Measurements from ENCODE around the gene GPR17.

GPR17 gene

DNA sequence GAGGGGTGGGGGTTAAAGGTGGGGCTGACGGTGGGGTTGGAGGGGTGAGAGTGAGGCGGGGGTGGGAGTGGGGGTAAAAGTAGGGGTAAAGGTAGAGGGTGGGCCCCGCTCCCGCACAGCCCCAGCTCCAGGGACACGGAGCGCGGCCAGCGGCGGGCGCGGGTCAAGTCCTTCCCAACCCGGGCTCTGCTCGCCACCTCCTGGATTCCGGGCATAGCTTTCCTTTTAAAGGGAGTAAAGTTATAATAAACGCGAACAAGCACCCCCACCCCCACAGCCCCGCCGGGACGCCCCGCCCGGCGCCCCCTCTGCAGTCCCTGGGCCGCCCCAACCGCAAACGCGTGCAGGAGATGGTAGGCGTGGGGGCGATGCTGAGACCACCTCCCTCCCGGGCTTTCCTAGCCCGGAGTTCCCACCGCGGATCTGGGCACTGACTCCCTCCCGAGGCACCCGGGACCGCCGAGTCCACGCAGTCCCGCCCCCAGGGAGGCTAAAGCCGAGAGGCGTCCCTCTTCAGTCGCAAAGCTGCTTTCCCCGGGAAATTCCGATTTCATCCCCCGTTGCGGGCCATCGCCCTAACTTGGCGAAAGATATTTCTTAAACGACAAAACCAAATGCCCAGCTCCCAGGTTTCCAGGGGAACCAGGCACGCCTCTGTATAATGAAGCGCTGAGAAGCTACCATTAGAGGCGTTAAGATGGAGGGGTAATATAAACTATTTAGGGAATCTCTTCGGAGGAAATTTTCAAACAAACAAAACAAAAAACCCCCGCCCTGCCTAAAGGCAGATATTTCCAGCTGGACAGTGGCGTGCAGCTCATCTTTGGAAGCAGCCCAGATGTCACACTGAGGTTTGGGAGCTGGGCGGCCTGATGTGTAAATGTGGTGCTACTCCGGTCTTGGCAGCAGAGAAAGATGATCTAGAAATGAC, 29.6 kb downstream of the GPR17 start, which contains the start of gene LIMS2:
LIMS2 (minus strand) TSS at position 200 of the 931 bp plus-strand sequence. CDS start 506 bp downstream, outside the sequence.
- H2BK12ac ChIP-seq (ENCODE audit: low read length in 2 of 2), result peak within 1 kb of the TSS in 1 of 2 experiments; percentile 56
- H3K23ac ChIP-seq (ENCODE audit: low read length in 2 of 2), result peak within 1 kb of the TSS in 1 of 2 experiments; percentile 64
- H3K36me3 ChIP-seq (ENCODE audit: control insufficient read depth in 1 of 2, insufficient read depth in 2 of 2, low read depth in 1 of 2, low read length in 2 of 2), result peaks cover 0 to 17% of the 10 kb centered on the region in 2 experiments
- peak within 1 kb of the TSS; percentile 52 to 85 for H3K18ac ChIP-seq (ENCODE audit: low read depth in 1 of 2, low read length in 2 of 2)
- peak within 1 kb of the TSS in 1 of 2 experiments; percentile 32 for H3K4ac ChIP-seq (ENCODE audit: low read depth in 1 of 2, low read length in 2 of 2)
- peaks cover 23 to 52% of the 10 kb centered on the region in 2 experiments for H3K27me3 ChIP-seq (ENCODE audit: control insufficient read depth in 1 of 2, insufficient read depth in 1 of 2, low read length in 2 of 2)
- peak within 1 kb of the TSS; percentile 98 for H3K4me2 ChIP-seq (ENCODE audit: low read length, poor library complexity, severe bottlenecking)
- peak; percentile 71 for DNase-seq
- peak within 1 kb of the TSS; percentile 24 for H2BK5ac ChIP-seq (ENCODE audit: low read depth, low read length, poor library complexity, severe bottlenecking)
- no peak within 1 kb of the TSS for H3K27ac ChIP-seq (ENCODE audit: low read length, poor library complexity, severe bottlenecking)
- H3K9me3 ChIP-seq (ENCODE audit: control insufficient read depth, low read length), result no peaks in the 10 kb centered on the region
- H3K14ac ChIP-seq (ENCODE audit: low read length in 2 of 2), result peak within 1 kb of the TSS in 1 of 2 experiments; percentile 63
- peak within 1 kb of the TSS; percentile 72 for H3K9ac ChIP-seq (ENCODE audit: low read length)
- H2BK120ac ChIP-seq (ENCODE audit: low read depth, low read length), result peak within 1 kb of the TSS; percentile 84
- peak within 1 kb of the TSS; percentile 82 for H2AFZ ChIP-seq (ENCODE audit: low read depth, low read length)
- H4K8ac ChIP-seq (ENCODE audit: low read length), result peak within 1 kb of the TSS; percentile 76
- H2AK5ac ChIP-seq (ENCODE audit: low read length, severe bottlenecking), result no peak within 1 kb of the TSS
- peak within 1 kb of the TSS; percentile 88 for H4K91ac ChIP-seq (ENCODE audit: low read length)
- H3K79me1 ChIP-seq (replicated peaks; ENCODE audit: low read length, poor library complexity, severe bottlenecking), result peaks cover 8% of the 10 kb centered on the region
- WGBS, result 1% methylated on average over 35 of the region's 56 CpGs
- H3K4me1 ChIP-seq (ENCODE audit: control insufficient read depth, insufficient read depth, low read depth, low read length), result peaks cover 26% of the 10 kb centered on the region
- peak within 1 kb of the TSS; percentile 99 for H2BK15ac ChIP-seq (ENCODE audit: low read depth, poor library complexity, severe bottlenecking)
- H3K4me3 ChIP-seq (ENCODE audit: insufficient read depth in 1 of 2, low read depth in 1 of 2, low read length in 2 of 2), result peak within 1 kb of the TSS; percentile 74 to 77

DNA sequence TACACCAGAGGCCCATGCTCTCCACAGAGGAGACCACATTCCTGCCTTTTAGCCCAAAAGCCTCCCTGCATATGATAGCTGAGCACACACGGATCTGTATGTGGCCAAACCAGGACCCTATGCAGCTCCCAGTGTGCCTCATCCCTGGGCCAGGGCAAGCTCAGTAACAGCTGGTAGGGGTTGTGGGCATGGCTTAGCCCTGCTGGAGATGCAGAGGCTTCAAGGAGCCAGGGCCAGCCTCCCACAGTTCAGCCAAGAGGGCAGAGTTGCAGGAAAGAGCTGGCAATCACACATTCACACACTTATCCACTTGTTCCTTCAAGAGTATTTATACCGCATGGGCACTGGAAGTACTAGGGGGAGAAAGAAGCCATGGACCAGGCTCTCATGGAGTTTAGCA, 31.0 kb downstream of the GPR17 start:
- no peak overlapping the region for H3K9ac ChIP-seq (ENCODE audit: low read length)
- WGBS, result 95% methylated on average over 2 of the region's 2 CpGs
- no peak overlapping the region for H3K27ac ChIP-seq (ENCODE audit: low read length, poor library complexity, severe bottlenecking)
- peaks cover 0 to 12% of the 10 kb centered on the region in 2 experiments for H3K36me3 ChIP-seq (ENCODE audit: control insufficient read depth in 1 of 2, insufficient read depth in 2 of 2, low read depth in 1 of 2, low read length in 2 of 2)
- no peak overlapping the region for H4K8ac ChIP-seq (ENCODE audit: low read length)
- H3K4ac ChIP-seq (ENCODE audit: low read depth in 1 of 2, low read length in 2 of 2), result no peak overlapping the region
- peaks cover 23 to 52% of the 10 kb centered on the region in 2 experiments for H3K27me3 ChIP-seq (ENCODE audit: control insufficient read depth in 1 of 2, insufficient read depth in 1 of 2, low read length in 2 of 2)
- no peak overlapping the region for H2BK15ac ChIP-seq (ENCODE audit: low read depth, poor library complexity, severe bottlenecking)
- H2AK5ac ChIP-seq (ENCODE audit: low read length, severe bottlenecking), result no peak overlapping the region
- H3K4me1 ChIP-seq (ENCODE audit: control insufficient read depth, insufficient read depth, low read depth, low read length), result peaks cover 26% of the 10 kb centered on the region
- H2BK5ac ChIP-seq (ENCODE audit: low read depth, low read length, poor library complexity, severe bottlenecking), result no peak overlapping the region
- H3K23ac ChIP-seq (ENCODE audit: low read length in 2 of 2), result no peak overlapping the region
- H3K4me3 ChIP-seq (ENCODE audit: insufficient read depth in 1 of 2, low read depth in 1 of 2, low read length in 2 of 2), result no peak overlapping the region
- H3K79me1 ChIP-seq (replicated peaks; ENCODE audit: low read length, poor library complexity, severe bottlenecking), result peaks cover 8% of the 10 kb centered on the region
- no peak overlapping the region for H2BK12ac ChIP-seq (ENCODE audit: low read length in 2 of 2)
- no peak overlapping the region for H2AFZ ChIP-seq (ENCODE audit: low read depth, low read length)
- H2BK120ac ChIP-seq (ENCODE audit: low read depth, low read length), result no peak overlapping the region
- no peaks in the 10 kb centered on the region for H3K9me3 ChIP-seq (ENCODE audit: control insufficient read depth, low read length)
- DNase-seq, result no peak
- H3K14ac ChIP-seq (ENCODE audit: low read length in 2 of 2), result no peak overlapping the region
- H4K91ac ChIP-seq (ENCODE audit: low read length), result no peak overlapping the region
- no peak overlapping the region for H3K18ac ChIP-seq (ENCODE audit: low read depth in 1 of 2, low read length in 2 of 2)
- no peak overlapping the region for H3K4me2 ChIP-seq (ENCODE audit: low read length, poor library complexity, severe bottlenecking)

DNA sequence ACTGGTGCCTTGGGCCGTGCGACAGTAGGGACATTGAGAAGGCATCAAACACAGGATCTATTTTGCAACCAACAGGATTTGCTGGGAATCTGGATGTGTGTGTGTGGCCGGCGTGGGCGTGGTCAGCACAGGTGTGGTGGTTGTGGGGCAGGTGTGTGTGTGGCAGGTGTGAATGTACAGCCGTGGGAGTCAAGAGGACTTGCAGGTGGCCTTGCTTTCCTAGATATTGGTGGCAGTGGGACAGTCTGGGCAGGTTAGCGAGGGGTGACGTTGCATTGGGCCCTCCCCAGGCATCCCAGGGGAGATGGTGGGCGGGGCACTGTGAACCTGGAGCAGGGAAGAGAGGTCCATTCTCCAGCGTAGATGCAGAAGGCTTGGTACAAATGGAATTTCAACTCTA, 32.6 kb downstream of the GPR17 start:
- Histone ChIP-seq H3K9ac (ENCODE audit: low read length) (no peak overlapping the region), H2BK12ac (ENCODE audit: low read length in 2 of 2) (no peak overlapping the region), H3K27ac (ENCODE audit: low read length, poor library complexity, severe bottlenecking) (no peak overlapping the region), H3K18ac (ENCODE audit: low read depth in 1 of 2, low read length in 2 of 2) (no peak overlapping the region), H3K4me2 (ENCODE audit: low read length, poor library complexity, severe bottlenecking) (no peak overlapping the region), H3K79me1 (replicated peaks; ENCODE audit: low read length, poor library complexity, severe bottlenecking) (peaks cover 2% of the 10 kb centered on the region), H3K4ac (ENCODE audit: low read depth in 1 of 2, low read length in 2 of 2) (no peak overlapping the region), H3K9me3 (ENCODE audit: control insufficient read depth, low read length) (no peaks in the 10 kb centered on the region), H2BK120ac (ENCODE audit: low read depth, low read length) (no peak overlapping the region), H3K14ac (ENCODE audit: low read length in 2 of 2) (no peak overlapping the region), H3K4me3 (ENCODE audit: insufficient read depth in 1 of 2, low read depth in 1 of 2, low read length in 2 of 2) (no peak overlapping the region), H2BK5ac (ENCODE audit: low read depth, low read length, poor library complexity, severe bottlenecking) (no peak overlapping the region), H3K36me3 (ENCODE audit: control insufficient read depth in 1 of 2, insufficient read depth in 2 of 2, low read depth in 1 of 2, low read length in 2 of 2) (peaks cover 0 to under 1% of the 10 kb centered on the region in 2 experiments), H4K91ac (ENCODE audit: low read length) (peak overlapping the region; percentile 3), H2AK5ac (ENCODE audit: low read length, severe bottlenecking) (no peak overlapping the region), H3K23ac (ENCODE audit: low read length in 2 of 2) (no peak overlapping the region), H2AFZ (ENCODE audit: low read depth, low read length) (no peak overlapping the region), H3K27me3 (ENCODE audit: control insufficient read depth in 1 of 2, insufficient read depth in 1 of 2, low read length in 2 of 2) (peaks cover 23 to 52% of the 10 kb centered on the region in 2 experiments), H3K4me1 (ENCODE audit: control insufficient read depth, insufficient read depth, low read depth, low read length) (peaks cover 19% of the 10 kb centered on the region), H4K8ac (ENCODE audit: low read length) (no peak overlapping the region), H2BK15ac (ENCODE audit: low read depth, poor library complexity, severe bottlenecking) (no peak overlapping the region)
- DNase-seq, result no peak
- WGBS, result 85% methylated on average over 10 of the region's 10 CpGs

DNA sequence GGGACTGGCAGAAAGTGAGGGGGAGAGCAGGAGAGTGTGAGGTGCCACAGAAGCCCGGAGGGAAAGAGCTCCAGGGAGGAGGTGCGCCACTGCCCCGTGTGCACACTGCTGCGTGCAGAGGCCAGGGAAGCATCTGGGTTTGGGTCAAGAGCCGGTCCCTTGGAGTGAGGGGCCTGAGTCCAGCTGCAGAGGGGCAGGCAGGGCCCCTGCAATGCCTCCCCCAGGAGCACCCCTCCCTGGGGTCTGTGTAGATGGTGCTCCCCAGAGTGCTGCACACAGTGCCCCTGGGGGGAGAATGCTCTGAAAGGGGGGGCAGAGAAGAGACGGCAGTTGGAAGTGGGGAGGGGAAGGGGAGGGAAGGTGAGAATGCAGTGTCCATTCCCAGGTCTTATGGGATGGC, 33.0 kb downstream of the GPR17 start:
- 82% methylated on average over 6 of the region's 6 CpGs for WGBS
- H2BK12ac ChIP-seq (ENCODE audit: low read length in 2 of 2), result no peak overlapping the region

More for the DNA sequence above, 33.0 kb downstream of the GPR17 start:
- H2AFZ ChIP-seq (ENCODE audit: low read depth, low read length), result no peak overlapping the region
- H3K4me3 ChIP-seq (ENCODE audit: insufficient read depth in 1 of 2, low read depth in 1 of 2, low read length in 2 of 2), result no peak overlapping the region
- no peak overlapping the region for H2BK15ac ChIP-seq (ENCODE audit: low read depth, poor library complexity, severe bottlenecking)
- peaks cover 17% of the 10 kb centered on the region for H3K4me1 ChIP-seq (ENCODE audit: control insufficient read depth, insufficient read depth, low read depth, low read length)
- H3K4ac ChIP-seq (ENCODE audit: low read depth in 1 of 2, low read length in 2 of 2), result no peak overlapping the region
- no peak overlapping the region for H3K9ac ChIP-seq (ENCODE audit: low read length)
- H3K14ac ChIP-seq (ENCODE audit: low read length in 2 of 2), result no peak overlapping the region
- no peak overlapping the region for H3K23ac ChIP-seq (ENCODE audit: low read length in 2 of 2)
- H3K27me3 ChIP-seq (ENCODE audit: control insufficient read depth in 1 of 2, insufficient read depth in 1 of 2, low read length in 2 of 2), result peaks cover 23 to 51% of the 10 kb centered on the region in 2 experiments
- no peaks in the 10 kb centered on the region for H3K9me3 ChIP-seq (ENCODE audit: control insufficient read depth, low read length)
- H3K27ac ChIP-seq (ENCODE audit: low read length, poor library complexity, severe bottlenecking), result no peak overlapping the region
- no peak overlapping the region for H3K18ac ChIP-seq (ENCODE audit: low read depth in 1 of 2, low read length in 2 of 2)
- no peak for DNase-seq
- H3K79me1 ChIP-seq (replicated peaks; ENCODE audit: low read length, poor library complexity, severe bottlenecking), result peaks cover 2% of the 10 kb centered on the region
- no peak overlapping the region for H2BK120ac ChIP-seq (ENCODE audit: low read depth, low read length)
- H2BK5ac ChIP-seq (ENCODE audit: low read depth, low read length, poor library complexity, severe bottlenecking), result no peak overlapping the region
- H4K91ac ChIP-seq (ENCODE audit: low read length), result no peak overlapping the region
- H3K4me2 ChIP-seq (ENCODE audit: low read length, poor library complexity, severe bottlenecking), result no peak overlapping the region
- H4K8ac ChIP-seq (ENCODE audit: low read length), result no peak overlapping the region
- H2AK5ac ChIP-seq (ENCODE audit: low read length, severe bottlenecking), result no peak overlapping the region
- H3K36me3 ChIP-seq (ENCODE audit: control insufficient read depth in 1 of 2, insufficient read depth in 2 of 2, low read depth in 1 of 2, low read length in 2 of 2), result no peaks in the 10 kb centered on the region

Data from mesenchymal stem cell (in vitro differentiated cells and primary cell).